OCI-LY7 (cell line): ENCODE measurements around the gene ZNF550.
"Not testable (repeated sequence)": the region's sequence is repeated elsewhere in the genome, so short reads cannot be mapped to it uniquely, and the experiment has no call there.

Experiments
- EZH2phosphoT487 ChIP-seq: fragments of 200-600 bp; sonication (generic); IDR thresholded peaks from 2 replicates; pipeline ENCODE4 v1.6.1; 2018; ENCODE audit warnings: low read depth, borderline replicate concordance, mild to moderate bottlenecking, mixed run types, antibody characterized with exemption, low read length, moderate library complexity, mixed read lengths
- TF ChIP-seq, protein P1 (sequence below): fragments of 200-600 bp; sonication (generic); conservative IDR thresholded peaks from 2 replicates; pipeline ENCODE4 v1.5.1; 2014; ENCODE audit warnings: mild to moderate bottlenecking, antibody characterized with exemption, low read length, moderate library complexity, mixed read lengths

DNA sequence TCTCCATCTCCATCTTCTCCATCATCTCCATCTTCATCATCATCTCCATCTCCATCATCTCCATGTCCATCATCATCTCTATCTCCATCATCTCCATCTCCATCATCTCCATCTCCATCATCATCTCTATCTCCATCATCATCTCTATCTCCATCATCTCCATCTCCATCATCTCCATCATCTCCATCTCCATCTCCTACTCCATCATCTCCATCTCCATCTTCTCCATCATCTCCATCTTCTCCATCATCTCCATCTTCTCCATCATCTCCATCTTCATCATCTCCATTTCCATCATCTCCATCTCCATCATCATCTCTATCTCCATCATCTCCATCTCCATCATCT lies 60.4 kb downstream of the ZNF550 start:
- TF ChIP-seq, protein P1, sequence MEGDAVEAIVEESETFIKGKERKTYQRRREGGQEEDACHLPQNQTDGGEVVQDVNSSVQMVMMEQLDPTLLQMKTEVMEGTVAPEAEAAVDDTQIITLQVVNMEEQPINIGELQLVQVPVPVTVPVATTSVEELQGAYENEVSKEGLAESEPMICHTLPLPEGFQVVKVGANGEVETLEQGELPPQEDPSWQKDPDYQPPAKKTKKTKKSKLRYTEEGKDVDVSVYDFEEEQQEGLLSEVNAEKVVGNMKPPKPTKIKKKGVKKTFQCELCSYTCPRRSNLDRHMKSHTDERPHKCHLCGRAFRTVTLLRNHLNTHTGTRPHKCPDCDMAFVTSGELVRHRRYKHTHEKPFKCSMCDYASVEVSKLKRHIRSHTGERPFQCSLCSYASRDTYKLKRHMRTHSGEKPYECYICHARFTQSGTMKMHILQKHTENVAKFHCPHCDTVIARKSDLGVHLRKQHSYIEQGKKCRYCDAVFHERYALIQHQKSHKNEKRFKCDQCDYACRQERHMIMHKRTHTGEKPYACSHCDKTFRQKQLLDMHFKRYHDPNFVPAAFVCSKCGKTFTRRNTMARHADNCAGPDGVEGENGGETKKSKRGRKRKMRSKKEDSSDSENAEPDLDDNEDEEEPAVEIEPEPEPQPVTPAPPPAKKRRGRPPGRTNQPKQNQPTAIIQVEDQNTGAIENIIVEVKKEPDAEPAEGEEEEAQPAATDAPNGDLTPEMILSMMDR: not testable (repeated sequence)
- not testable (repeated sequence) for TF ChIP-seq EZH2phosphoT487
